NCI-H524 (cell line): ENCODE data around the gene CGB5.
"Not testable (repeated sequence)": the region's sequence is repeated elsewhere in the genome, so short reads cannot be mapped to it uniquely, and the experiment has no call there.

Experiments
- DNase-seq, 2 experiments: peaks; one replicate each; lab custom pipeline; 2025; lab: John Stamatoyannopoulos, UW

Gene CGB5

GRCh38 chr19:49043548-49043947 is at the start of gene CGB5:
Gene CGB5 (plus strand): TSS chr19:49043848. CDS start chr19:49044210, 362 bp downstream.
- not testable (repeated sequence) for DNase-seq

GRCh38 chr19:48994035-48994386 is 49.6 kb upstream of the CGB5 start:
- DNase-seq: no peak

- DNase-seq: peak in 1 of 2 experiments; percentile 75
Measured at GRCh38 chr19:48997972-48998371, 45.7 kb upstream of the CGB5 start.

- DNase-seq: peak in 1 of 2 experiments; percentile 56
Measured at GRCh38 chr19:48999481-49000325, 43.9 kb upstream of the CGB5 start.

GRCh38 chr19:49004133-49004532 is 39.5 kb upstream of the CGB5 start:
- DNase-seq: no peak

- no peak for DNase-seq
Measured at GRCh38 chr19:49004964-49005614, 38.6 kb upstream of the CGB5 start.

- no peak for DNase-seq
Measured at GRCh38 chr19:49006905-49007304, 36.7 kb upstream of the CGB5 start.

GRCh38 chr19:49009828-49010227 is 33.8 kb upstream of the CGB5 start:
- DNase-seq: no peak

- DNase-seq: no peak
Measured at GRCh38 chr19:49010453-49010852, 33.2 kb upstream of the CGB5 start.

- no peak for DNase-seq
Measured at GRCh38 chr19:49011194-49011593, 32.5 kb upstream of the CGB5 start.

- DNase-seq: no peak
Measured at GRCh38 chr19:49014123-49014869, 29.4 kb upstream of the CGB5 start.

- DNase-seq: peak; percentile 23 to 73
Measured at GRCh38 chr19:49014870-49015255, 28.8 kb upstream of the CGB5 start.

- no peak for DNase-seq
Measured at GRCh38 chr19:49016067-49016839, 27.4 kb upstream of the CGB5 start.

- no peak for DNase-seq
Measured at GRCh38 chr19:49017041-49017665, 26.5 kb upstream of the CGB5 start, which contains the start of gene LHB. Gene LHB (minus strand): TSS chr19:49017091. CDS start chr19:49017081, 10 bp downstream.

- peak; percentile 45 to 77 for DNase-seq
Measured at GRCh38 chr19:49017666-49018351, 25.8 kb upstream of the CGB5 start.

GRCh38 chr19:49018388-49019241 is 25.0 kb upstream of the CGB5 start:
- DNase-seq: peak in 1 of 2 experiments; percentile 40

- peak; percentile 40 to 77 for DNase-seq
Measured at GRCh38 chr19:49019242-49019932, 24.3 kb upstream of the CGB5 start.

GRCh38 chr19:49020342-49020741 is 23.3 kb upstream of the CGB5 start:
- DNase-seq: no peak
